SU-DHL-6 (cell line): ENCODE data around the gene LARP6.

Experiments
- H2AFZ ChIP-seq: fragments of 200-600 bp; sonication (generic); 2 replicates; pipeline ENCODE4 v1.6.1; 2014; ENCODE audit warnings: low read depth, mild to moderate bottlenecking, moderate library complexity, mixed read lengths, antibody characterized with exemption, low read length; ENCODE audit not compliant: severe bottlenecking
- H3F3A ChIP-seq: fragments of 200-600 bp; shearing (Covaris generic); 2 replicates; pipeline ENCODE4 v1.6.0; 2016; ENCODE audit warnings: antibody characterized with exemption, mild to moderate bottlenecking; ENCODE audit not compliant: insufficient read depth
- H3K27ac ChIP-seq: fragments of 200-600 bp; sonication (generic); 2 replicates; pipeline ENCODE4 v1.5.1; 2016; ENCODE audit warnings: low read depth, mild to moderate bottlenecking, low read length, moderate library complexity, mixed read lengths
- H3K27me3 ChIP-seq: fragments of 200-600 bp; sonication (generic), shearing (Covaris generic); 2 replicates; pipeline ENCODE4 v1.6.0; 2014; ENCODE audit warnings: mild to moderate bottlenecking, low read length
- H3K36me3 ChIP-seq: fragments of 200-600 bp; sonication (generic); 2 replicates; pipeline ENCODE4 v1.6.1; 2014; ENCODE audit warnings: mild to moderate bottlenecking, low read length, mixed read lengths
- H3K4me2 ChIP-seq: fragments of 300-600, 200-600 bp; shearing (Covaris generic), sonication (generic); 2 replicates; pipeline ENCODE4 v1.6.0; 2014; ENCODE audit warnings: low read length, low read depth, mild to moderate bottlenecking; ENCODE audit not compliant: poor library complexity, severe bottlenecking
- H3K4me3 ChIP-seq: fragments of 200-600 bp; sonication (generic); 2 replicates; pipeline ENCODE4 v1.5.1; 2014; ENCODE audit warnings: antibody characterized with exemption, low read length, mild to moderate bottlenecking, mixed read lengths; ENCODE audit not compliant: insufficient read depth, poor library complexity, severe bottlenecking
- H3K79me2 ChIP-seq: fragments of 200-600 bp; sonication (generic); 2 replicates; pipeline ENCODE4 v1.6.1; 2014; ENCODE audit warnings: mild to moderate bottlenecking, low read length, moderate library complexity; ENCODE audit not compliant: insufficient read depth
- H3K9ac ChIP-seq: fragments of 200-600 bp; sonication (generic); 2 replicates; pipeline ENCODE4 v1.7.0; 2014; ENCODE audit warnings: mild to moderate bottlenecking, low read length
- H3K9me2 ChIP-seq: fragments of 200-600 bp; sonication (generic); replicated peaks from 2 replicates; pipeline ENCODE4 v1.6.1; 2014; ENCODE audit warnings: low read length; ENCODE audit not compliant: insufficient read depth
- H3K9me3 ChIP-seq: fragments of 200-600 bp; sonication (generic); 2 replicates; pipeline ENCODE4 v1.6.1; 2014; ENCODE audit warnings: low read length, mixed read lengths; ENCODE audit not compliant: insufficient read depth
- H4K20me1 ChIP-seq: fragments of 200-600 bp; sonication (generic); 2 replicates; pipeline ENCODE4 v1.6.1; 2014; ENCODE audit warnings: low read depth, mild to moderate bottlenecking, antibody characterized with exemption, low read length, moderate library complexity, mixed read lengths
- EZH2phosphoT487 ChIP-seq: fragments of 200-600 bp; sonication (generic), shearing (Covaris generic); conservative IDR thresholded peaks from 2 replicates; pipeline ENCODE4 v1.6.1; 2018; ENCODE audit warnings: mild to moderate bottlenecking, antibody characterized with exemption, low read length, moderate library complexity, mixed read lengths
- TF ChIP-seq, protein P1 (sequence below): fragments of 200-600 bp; sonication (generic); IDR thresholded peaks from one replicate; pipeline ENCODE4 v1.5.1; 2017; ENCODE audit warnings: antibody characterized with exemption, mild to moderate bottlenecking, low read length, moderate library complexity; ENCODE audit not compliant: insufficient read depth, poor library complexity, severe bottlenecking

LARP6 gene

DNA sequence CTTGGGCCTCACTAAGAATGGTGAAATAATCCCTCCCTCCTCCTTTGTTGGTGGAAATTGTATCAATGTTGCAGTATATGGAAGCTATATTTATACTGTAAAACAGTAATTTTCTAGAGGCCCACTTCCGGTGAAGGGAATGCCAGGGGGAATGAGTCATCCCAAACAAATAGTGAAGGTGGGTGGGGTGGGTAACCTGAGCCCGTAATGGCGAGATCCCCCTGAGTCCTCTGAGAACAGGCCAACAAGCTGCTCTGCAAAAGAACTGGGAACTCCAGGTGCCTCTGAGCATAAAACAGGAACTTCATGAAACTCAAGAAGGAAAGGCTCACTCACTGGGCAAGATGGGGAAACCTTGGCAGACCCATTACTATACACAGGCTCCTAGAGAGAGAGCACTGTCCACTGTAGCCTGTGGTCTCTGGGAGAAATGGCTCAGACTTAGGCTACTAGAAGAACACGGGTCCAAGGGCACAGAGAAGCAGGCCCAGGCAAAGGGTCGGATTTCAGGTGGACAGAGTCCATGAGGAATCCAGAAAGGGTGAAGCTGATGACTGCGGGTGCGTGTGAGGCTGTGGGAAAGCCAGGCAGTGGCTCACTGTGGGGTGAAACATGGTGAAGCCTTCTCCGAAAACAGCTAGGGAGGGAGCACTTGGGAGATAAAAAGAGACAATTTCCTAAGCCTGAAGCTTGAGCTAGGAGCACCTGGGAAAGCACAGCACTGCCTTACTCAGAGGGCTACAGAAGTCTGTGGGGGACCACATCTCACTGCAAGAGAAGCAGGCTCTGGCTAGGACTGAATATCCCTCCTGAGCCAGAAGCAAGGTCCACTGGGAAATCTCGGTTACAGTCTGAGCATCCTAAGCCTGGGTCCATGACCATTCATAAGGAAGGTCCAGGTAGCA is 19.8 kb downstream of the LARP6 start:
- H2AFZ ChIP-seq = no peak overlapping the region
- H3K27ac ChIP-seq = no peak overlapping the region
- H3K27me3 ChIP-seq = no peaks in the 10 kb centered on the region
- H3K9ac ChIP-seq = no peak overlapping the region
- H3K36me3 ChIP-seq = no peaks in the 10 kb centered on the region
- H4K20me1 ChIP-seq = no peaks in the 10 kb centered on the region
- H3K79me2 ChIP-seq = no peaks in the 10 kb centered on the region
- H3K4me3 ChIP-seq = no peak overlapping the region
- H3K9me3 ChIP-seq = no peaks in the 10 kb centered on the region
- no peaks in the 10 kb centered on the region for H3F3A ChIP-seq
- TF ChIP-seq, protein P1, sequence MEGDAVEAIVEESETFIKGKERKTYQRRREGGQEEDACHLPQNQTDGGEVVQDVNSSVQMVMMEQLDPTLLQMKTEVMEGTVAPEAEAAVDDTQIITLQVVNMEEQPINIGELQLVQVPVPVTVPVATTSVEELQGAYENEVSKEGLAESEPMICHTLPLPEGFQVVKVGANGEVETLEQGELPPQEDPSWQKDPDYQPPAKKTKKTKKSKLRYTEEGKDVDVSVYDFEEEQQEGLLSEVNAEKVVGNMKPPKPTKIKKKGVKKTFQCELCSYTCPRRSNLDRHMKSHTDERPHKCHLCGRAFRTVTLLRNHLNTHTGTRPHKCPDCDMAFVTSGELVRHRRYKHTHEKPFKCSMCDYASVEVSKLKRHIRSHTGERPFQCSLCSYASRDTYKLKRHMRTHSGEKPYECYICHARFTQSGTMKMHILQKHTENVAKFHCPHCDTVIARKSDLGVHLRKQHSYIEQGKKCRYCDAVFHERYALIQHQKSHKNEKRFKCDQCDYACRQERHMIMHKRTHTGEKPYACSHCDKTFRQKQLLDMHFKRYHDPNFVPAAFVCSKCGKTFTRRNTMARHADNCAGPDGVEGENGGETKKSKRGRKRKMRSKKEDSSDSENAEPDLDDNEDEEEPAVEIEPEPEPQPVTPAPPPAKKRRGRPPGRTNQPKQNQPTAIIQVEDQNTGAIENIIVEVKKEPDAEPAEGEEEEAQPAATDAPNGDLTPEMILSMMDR = no peak
- no peak for TF ChIP-seq EZH2phosphoT487
- no peak overlapping the region for H3K4me2 ChIP-seq
- no peaks in the 10 kb centered on the region for H3K9me2 ChIP-seq

DNA sequence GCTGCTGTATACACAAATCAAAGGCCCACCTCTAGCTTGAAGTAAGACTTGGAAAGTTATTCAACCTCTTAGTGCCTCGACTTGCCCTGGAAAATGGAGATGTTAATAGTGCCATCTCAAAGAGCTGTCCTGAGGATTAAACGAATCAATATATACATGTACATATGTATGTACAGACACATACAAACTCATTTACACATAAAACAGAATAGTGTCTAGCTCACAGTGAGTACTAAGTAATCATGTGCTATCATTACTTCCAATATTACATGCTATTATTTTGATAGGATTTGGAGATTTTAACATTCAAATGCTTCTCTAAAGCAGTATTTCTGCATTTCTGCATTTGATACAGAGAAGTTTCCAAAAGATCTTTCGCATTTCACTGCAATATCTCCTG is 20.5 kb downstream of the LARP6 start:
- H3K4me2 ChIP-seq = no peak overlapping the region
- no peak overlapping the region for H3K9ac ChIP-seq
- H3K4me3 ChIP-seq = no peak overlapping the region
- no peaks in the 10 kb centered on the region for H4K20me1 ChIP-seq
- H3F3A ChIP-seq = no peaks in the 10 kb centered on the region
- no peaks in the 10 kb centered on the region for H3K9me3 ChIP-seq
- no peak overlapping the region for H3K27ac ChIP-seq
- H2AFZ ChIP-seq = no peak overlapping the region
- H3K9me2 ChIP-seq = no peaks in the 10 kb centered on the region
- H3K79me2 ChIP-seq = no peaks in the 10 kb centered on the region
- TF ChIP-seq, protein P1 = no peak
- no peak for TF ChIP-seq EZH2phosphoT487
- no peaks in the 10 kb centered on the region for H3K27me3 ChIP-seq
- no peaks in the 10 kb centered on the region for H3K36me3 ChIP-seq

DNA sequence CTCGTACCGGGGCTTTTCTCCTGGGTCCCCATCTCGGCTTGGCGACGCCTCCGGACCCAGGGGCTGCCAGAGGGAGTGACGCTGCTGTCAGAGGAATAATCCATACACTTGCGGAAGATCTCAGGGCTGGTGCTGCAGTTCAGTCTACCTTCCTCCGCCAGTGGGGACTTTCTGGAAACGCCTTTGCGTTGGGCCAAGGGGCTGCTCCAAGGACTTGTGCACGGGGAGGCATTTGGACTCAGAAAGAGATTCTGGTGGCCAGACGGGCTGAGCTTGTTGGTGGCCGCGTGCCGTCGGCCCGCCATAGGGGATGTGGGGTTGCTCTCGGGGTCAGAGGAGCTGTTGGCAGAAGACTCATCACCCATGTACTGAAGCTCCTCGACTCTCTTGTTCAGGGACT is 21.8 kb downstream of the LARP6 start:
- Histone ChIP-seq H4K20me1 (no peaks in the 10 kb centered on the region), H3K9me2 (no peaks in the 10 kb centered on the region), H3K4me3 (no peak overlapping the region), H3K4me2 (no peak overlapping the region), H3K9me3 (no peaks in the 10 kb centered on the region), H3K27ac (no peak overlapping the region), H3K9ac (no peak overlapping the region), H2AFZ (no peak overlapping the region), H3F3A (no peaks in the 10 kb centered on the region), H3K36me3 (no peaks in the 10 kb centered on the region), H3K27me3 (no peaks in the 10 kb centered on the region), H3K79me2 (no peaks in the 10 kb centered on the region)
- TF ChIP-seq, protein P1 = no peak
- no peak for TF ChIP-seq EZH2phosphoT487
